Psoas muscle (tissue), 8 donors: ENCODE data around the gene RAB25. TPM values are rescaled to one million over a fixed set of nuclear protein-coding genes. Genes with fewer than 3 reads are reported as not detected.

Source experiments
- ATAC-seq, 4 donors: fragments of 200-7000 bp; cut with Tn5 transposase; one replicate each; pipeline ENCODE4 v1.9.1; 2020; ENCODE audit warnings: moderate library complexity in 3 of 4, mild to moderate bottlenecking in 2 of 4
- DNase-seq, 2 donors: peaks; one replicate each; pipeline ENCODE4 v3.0.0-alpha.2; 2020
- H3K27ac ChIP-seq: fragments of 200-600 bp; one replicate; pipeline ENCODE4 v1.8.0; 2022
- H3K27me3 ChIP-seq, 3 donors: fragments of 200-600 bp in 1 of 3; one replicate each; pipeline versions ENCODE4 v1.6.1 to v1.8.0; 2013 to 2022; ENCODE audit warnings: low read length in 2 of 3, mild to moderate bottlenecking in 2 of 3, moderate library complexity in 1 of 3; ENCODE audit not compliant: insufficient read depth in 3 of 3
- H3K36me3 ChIP-seq, 2 donors: fragments of 200-600 bp in 1 of 2; one replicate each; pipeline versions ENCODE4 v1.6.1 to v1.8.0; 2013 to 2022; ENCODE audit warnings: low read depth in 1 of 2, mild to moderate bottlenecking in 1 of 2, moderate library complexity in 1 of 2; ENCODE audit not compliant: insufficient read depth in 1 of 2
- H3K4me1 ChIP-seq: fragments of 200-600 bp; one replicate; pipeline ENCODE4 v1.8.0; 2022
- H3K4me3 ChIP-seq: fragments of 200-600 bp; one replicate; pipeline ENCODE4 v1.8.0; 2022; ENCODE audit warnings: mild to moderate bottlenecking
- H3K9me3 ChIP-seq: fragments of 200-600 bp; one replicate; pipeline ENCODE4 v1.8.0; 2022
- CTCF ChIP-seq: fragments of 200-600 bp; IDR thresholded peaks from one replicate; pipeline ENCODE4 v1.8.0; 2022; ENCODE audit warnings: antibody characterized with exemption
- WGBS, 3 donors: extraction: QIAGEN DNeasy Blood & Tissue Kit; methylation state at CpG; one replicate each; pipeline versions ENCODE4 v1.1.6 to v1.1.7; 2013; 5-methylcytosine and 5-hydroxymethylcytosine counted together
- intact Hi-C, 2 donors: fragments of 100-400 bp; cut with DNase I; formaldehyde crosslinking; loops; one replicate each; pipeline versions ENCODE4 v1.11.0 to v1.14.2; 2022
- polyA plus RNA-seq, 3 donors: library from polyadenylated mRNA; stranded (reverse); fragments of 200-250 nt; gene quantifications; one replicate each; pipeline ENCODE4 v1.2.3, GENCODE V29; 2013
- total RNA-seq, 4 donors: library from RNA; stranded (reverse); fragmentation: NEBNext Ultra II Directional in 2 of 4; extraction: Animal tissue kit (Norgen Biotek cat#: 25700) in 2 of 4; gene quantifications; one replicate each; pipeline versions ENCODE4 v1.2.1 to v1.2.4, GENCODE V29; 2021 to 2023
- donor health status: healthy with polysubstance abuse.
- donor health status: DM: no; HTN: no; CAD: no; lungs with moderate emphysema.
- donor health status: Bipolar disorder and iron deficiency.
- donor health status: healthy.
- donor health status: DM: yes; HTN: yes; CAD: no.
- donor health status: DM: no; HTN: no; CAD: no.
- donor health status: DM: no; HTN: no; CAD: no.
- donor health status: DM: yes; HTN: yes; CAD: no.

The RAB25 gene
- total and polyA plus RNA-seq, 7 donors, result 0.07 to 0.34 (median 0.13) TPM; not detected in 4

- Histone ChIP-seq H3K36me3 (peaks cover 0 to 33% of the 10 kb centered on the region in 2 donors), H3K27ac (peak overlapping the region; percentile 96), H3K4me1 (peaks cover 26% of the 10 kb centered on the region), H3K27me3 (no peaks in the 10 kb centered on the region), H3K4me3 (peak overlapping the region; percentile 97), H3K9me3 (no peaks in the 10 kb centered on the region)
- DNase-seq (no peak), ATAC-seq (no peak)
- 25 to 27% (median 26%) methylated on average over 17 of the region's 17 CpGs for WGBS, 3 donors
- TF ChIP-seq CTCF, result no peak
- intact Hi-C loops, result loop anchor here in 1 of 2 donors (5.0 kb wide), 1 partner anchor 38 kb away; no protein-coding TSS in a partner anchor
Measured at GRCh38 chr1:156055281-156056048, 5.5 kb upstream of the RAB25 start.

- intact Hi-C loops, result loop anchor here in 1 of 2 donors (5.0 kb wide), 1 partner anchor 39 kb away; no protein-coding TSS in a partner anchor
- Histone ChIP-seq H3K4me1 (peaks cover 17% of the 10 kb centered on the region), H3K9me3 (no peaks in the 10 kb centered on the region), H3K36me3 (peaks cover 0 to 32% of the 10 kb centered on the region in 2 donors), H3K27me3 (no peaks in the 10 kb centered on the region), H3K4me3 (no peak overlapping the region), H3K27ac (no peak overlapping the region)
- DNase-seq (no peak), ATAC-seq (no peak)
- TF ChIP-seq CTCF, result no peak
- WGBS, 3 donors, result 94 to 100% (median 98%) methylated on average over 1 of the region's 1 CpG
Measured at GRCh38 chr1:156056326-156056849, 4.6 kb upstream of the RAB25 start.

- no peaks in the 10 kb centered on the region for H3K4me1 ChIP-seq
- H3K4me3 ChIP-seq, result no peak overlapping the region
- no peak overlapping the region for H3K27ac ChIP-seq
- H3K9me3 ChIP-seq, result no peaks in the 10 kb centered on the region
- H3K27me3 ChIP-seq, result no peaks in the 10 kb centered on the region
- no peak for TF ChIP-seq CTCF
- 94 to 97% (median 97%) methylated on average over 3 of the region's 3 CpGs for WGBS, 3 donors
- no peak for DNase-seq
- peaks cover 0 to 16% of the 10 kb centered on the region in 2 donors for H3K36me3 ChIP-seq
- no peak for ATAC-seq
- intact Hi-C loops, result no loop called here
Measured at GRCh38 chr1:156062189-156062588, 1.2 kb downstream of the RAB25 start.

- ATAC-seq (no peak), DNase-seq (no peak)
- intact Hi-C loops, result no loop called here
- TF ChIP-seq CTCF, result no peak
- Histone ChIP-seq H3K4me3 (no peak overlapping the region), H3K27ac (no peak overlapping the region), H3K4me1 (no peaks in the 10 kb centered on the region), H3K36me3 (no peaks in the 10 kb centered on the region), H3K9me3 (no peaks in the 10 kb centered on the region), H3K27me3 (no peaks in the 10 kb centered on the region)
- WGBS, 3 donors, result 64 to 70% (median 64%) methylated on average over 2 of the region's 2 CpGs
Measured at GRCh38 chr1:156063997-156064285, 3.0 kb downstream of the RAB25 start.
